ENCODE measurements around the gene MAPRE3. TPM values are rescaled to one million over a fixed set of nuclear protein-coding genes. Genes with fewer than 3 reads are reported as not detected.

MAPRE3 gene
- total RNA-seq, 2 donors from 2014 or later = 12.0 to 28.9 TPM

DNA sequence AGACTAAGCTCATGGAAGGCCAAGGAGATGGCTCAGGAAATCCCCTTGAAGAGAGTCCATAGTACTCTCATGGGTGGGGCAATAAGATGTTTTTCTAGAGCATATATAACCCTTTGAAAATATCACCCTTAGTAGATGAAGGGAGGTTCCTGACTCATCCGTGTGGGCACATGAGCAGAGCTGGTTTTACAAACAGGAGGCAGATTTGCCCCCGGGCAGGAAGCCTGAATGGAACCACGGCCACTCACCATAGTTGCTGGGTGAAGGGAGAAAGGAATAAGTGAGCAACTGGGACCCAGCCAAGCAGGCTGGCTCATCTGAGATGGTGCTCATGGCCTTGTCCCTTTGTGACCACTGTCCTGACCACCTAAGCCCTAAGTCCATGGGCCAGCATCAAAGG lies 29.0 kb upstream of the MAPRE3 start:
- 56% methylated on average over 3 of the region's 3 CpGs for WGBS
- Histone ChIP-seq H3K36me3 (no peaks in the 10 kb centered on the region), H3K4me1 (replicated peaks) (no peaks in the 10 kb centered on the region), H3K9me3 (no peaks in the 10 kb centered on the region), H3K27me3 (replicated peaks; ENCODE audit: insufficient read depth) (no peaks in the 10 kb centered on the region), H3K27ac (no peak overlapping the region), H3K4me3 (no peak overlapping the region)
- intact Hi-C loops (cut with DNase I) = loop anchor here (5.0 kb wide), 1 partner anchor 94 kb away; the partner anchor contains the start of gene DPYSL5
- DNase-seq (ENCODE audit: low spot score) = no peak
- TF ChIP-seq POLR2AphosphoS5 (IDR thresholded peaks at IDR 0.05) (no peak), POLR2A (IDR thresholded peaks at IDR 0.05) (no peak)
- TF ChIP-seq, protein P1, sequence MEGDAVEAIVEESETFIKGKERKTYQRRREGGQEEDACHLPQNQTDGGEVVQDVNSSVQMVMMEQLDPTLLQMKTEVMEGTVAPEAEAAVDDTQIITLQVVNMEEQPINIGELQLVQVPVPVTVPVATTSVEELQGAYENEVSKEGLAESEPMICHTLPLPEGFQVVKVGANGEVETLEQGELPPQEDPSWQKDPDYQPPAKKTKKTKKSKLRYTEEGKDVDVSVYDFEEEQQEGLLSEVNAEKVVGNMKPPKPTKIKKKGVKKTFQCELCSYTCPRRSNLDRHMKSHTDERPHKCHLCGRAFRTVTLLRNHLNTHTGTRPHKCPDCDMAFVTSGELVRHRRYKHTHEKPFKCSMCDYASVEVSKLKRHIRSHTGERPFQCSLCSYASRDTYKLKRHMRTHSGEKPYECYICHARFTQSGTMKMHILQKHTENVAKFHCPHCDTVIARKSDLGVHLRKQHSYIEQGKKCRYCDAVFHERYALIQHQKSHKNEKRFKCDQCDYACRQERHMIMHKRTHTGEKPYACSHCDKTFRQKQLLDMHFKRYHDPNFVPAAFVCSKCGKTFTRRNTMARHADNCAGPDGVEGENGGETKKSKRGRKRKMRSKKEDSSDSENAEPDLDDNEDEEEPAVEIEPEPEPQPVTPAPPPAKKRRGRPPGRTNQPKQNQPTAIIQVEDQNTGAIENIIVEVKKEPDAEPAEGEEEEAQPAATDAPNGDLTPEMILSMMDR (IDR thresholded peaks at IDR 0.05) = no peak

DNA sequence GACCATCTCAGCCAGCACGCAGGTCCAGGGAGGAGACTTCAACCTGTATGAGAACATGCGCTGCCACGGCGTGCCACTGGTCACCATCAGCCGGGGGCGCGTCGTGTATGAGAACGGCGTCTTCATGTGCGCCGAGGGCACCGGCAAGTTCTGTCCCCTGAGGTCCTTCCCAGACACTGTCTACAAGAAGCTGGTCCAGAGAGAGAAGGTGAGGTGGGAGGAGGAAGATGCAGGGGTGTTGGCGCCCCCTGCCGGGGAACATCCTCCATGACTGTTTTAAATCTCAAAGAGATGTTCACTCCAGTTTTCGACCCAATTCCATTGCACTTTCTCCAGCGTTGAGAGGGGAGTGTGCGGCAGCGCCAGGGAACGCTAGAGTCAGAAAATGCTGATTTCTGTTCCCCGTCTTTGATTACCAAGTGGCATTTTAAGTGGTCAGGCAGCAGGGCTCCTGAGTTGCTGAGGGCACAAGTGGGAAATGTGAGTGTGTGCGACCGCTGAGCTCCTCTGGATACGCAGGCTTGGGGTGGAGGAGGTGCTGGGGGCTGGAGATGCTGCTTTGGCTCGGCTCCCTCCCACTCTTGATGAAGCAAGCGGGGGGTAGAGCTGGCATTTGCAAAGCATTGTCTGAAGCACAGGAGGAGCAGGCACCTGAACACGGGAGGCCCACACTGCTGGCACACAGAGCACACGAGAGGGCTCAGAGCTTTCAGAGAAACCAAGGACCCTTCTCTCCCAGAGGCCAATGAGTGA lies 27.7 kb upstream of the MAPRE3 start:
- Histone ChIP-seq H3K9me3 (no peaks in the 10 kb centered on the region), H3K27me3 (replicated peaks; ENCODE audit: insufficient read depth) (no peaks in the 10 kb centered on the region), H3K27ac (no peak overlapping the region), H3K36me3 (no peaks in the 10 kb centered on the region), H3K4me1 (replicated peaks) (no peaks in the 10 kb centered on the region), H3K4me3 (no peak overlapping the region)
- 33% methylated on average over 28 of the region's 28 CpGs for WGBS
- intact Hi-C loops (cut with DNase I) = loop anchor here (5.0 kb wide), 1 partner anchor 95 kb away; the partner anchor contains the start of gene DPYSL5
- DNase-seq (ENCODE audit: low spot score) = peak; percentile 42
- TF ChIP-seq POLR2AphosphoS5 (IDR thresholded peaks at IDR 0.05) = no peak
- TF ChIP-seq, protein P1 (IDR thresholded peaks at IDR 0.05) = peak; percentile 70 to 87 (median 78)
- TF ChIP-seq POLR2A (IDR thresholded peaks at IDR 0.05) = no peak

DNA sequence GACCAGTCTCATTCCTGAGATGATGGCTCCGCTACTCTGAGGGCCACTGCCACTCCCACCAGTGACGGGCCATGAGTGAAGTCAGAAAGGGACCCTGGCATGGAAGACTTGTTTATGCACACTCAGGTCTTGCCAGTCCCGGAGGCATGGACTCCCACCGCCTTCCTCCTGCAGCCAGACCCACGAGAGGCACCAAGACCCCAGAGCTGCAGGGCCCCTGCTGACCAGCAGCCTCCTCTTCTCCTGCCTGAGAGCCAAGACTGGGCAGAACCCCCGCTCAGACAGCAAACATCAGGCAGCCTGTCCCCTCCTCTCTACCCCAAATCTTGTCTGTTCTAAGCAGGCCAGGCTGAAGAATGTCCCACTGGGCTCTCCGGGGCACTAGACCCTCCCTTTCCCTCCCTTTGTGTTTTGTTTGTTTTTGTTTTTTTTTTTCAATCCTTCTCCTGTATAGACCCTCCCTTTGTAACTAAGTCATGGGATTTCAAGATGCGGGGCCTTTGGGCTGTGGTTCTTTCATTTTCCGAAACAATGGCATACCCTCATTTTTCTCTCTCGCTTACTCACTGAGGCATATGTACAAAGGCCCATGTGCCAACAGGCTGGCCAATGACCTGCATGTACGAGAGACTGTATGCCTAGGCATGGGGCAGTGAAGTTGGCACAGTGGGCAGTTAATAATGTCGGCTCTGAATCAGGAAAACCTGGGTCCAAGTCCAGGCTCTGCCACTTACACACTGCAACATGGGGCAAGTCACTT lies 24.3 kb upstream of the MAPRE3 start:
- Histone ChIP-seq H3K4me1 (replicated peaks) (no peaks in the 10 kb centered on the region), H3K36me3 (no peaks in the 10 kb centered on the region), H3K27ac (no peak overlapping the region), H3K27me3 (replicated peaks; ENCODE audit: insufficient read depth) (no peaks in the 10 kb centered on the region), H3K4me3 (no peak overlapping the region), H3K9me3 (no peaks in the 10 kb centered on the region)
- 78% methylated on average over 12 of the region's 12 CpGs for WGBS
- no peak for TF ChIP-seq POLR2A (IDR thresholded peaks at IDR 0.05)
- TF ChIP-seq, protein P1 (IDR thresholded peaks at IDR 0.05) = no peak
- intact Hi-C loops (cut with DNase I) = no loop called here
- no peak for DNase-seq (ENCODE audit: low spot score)

DNA sequence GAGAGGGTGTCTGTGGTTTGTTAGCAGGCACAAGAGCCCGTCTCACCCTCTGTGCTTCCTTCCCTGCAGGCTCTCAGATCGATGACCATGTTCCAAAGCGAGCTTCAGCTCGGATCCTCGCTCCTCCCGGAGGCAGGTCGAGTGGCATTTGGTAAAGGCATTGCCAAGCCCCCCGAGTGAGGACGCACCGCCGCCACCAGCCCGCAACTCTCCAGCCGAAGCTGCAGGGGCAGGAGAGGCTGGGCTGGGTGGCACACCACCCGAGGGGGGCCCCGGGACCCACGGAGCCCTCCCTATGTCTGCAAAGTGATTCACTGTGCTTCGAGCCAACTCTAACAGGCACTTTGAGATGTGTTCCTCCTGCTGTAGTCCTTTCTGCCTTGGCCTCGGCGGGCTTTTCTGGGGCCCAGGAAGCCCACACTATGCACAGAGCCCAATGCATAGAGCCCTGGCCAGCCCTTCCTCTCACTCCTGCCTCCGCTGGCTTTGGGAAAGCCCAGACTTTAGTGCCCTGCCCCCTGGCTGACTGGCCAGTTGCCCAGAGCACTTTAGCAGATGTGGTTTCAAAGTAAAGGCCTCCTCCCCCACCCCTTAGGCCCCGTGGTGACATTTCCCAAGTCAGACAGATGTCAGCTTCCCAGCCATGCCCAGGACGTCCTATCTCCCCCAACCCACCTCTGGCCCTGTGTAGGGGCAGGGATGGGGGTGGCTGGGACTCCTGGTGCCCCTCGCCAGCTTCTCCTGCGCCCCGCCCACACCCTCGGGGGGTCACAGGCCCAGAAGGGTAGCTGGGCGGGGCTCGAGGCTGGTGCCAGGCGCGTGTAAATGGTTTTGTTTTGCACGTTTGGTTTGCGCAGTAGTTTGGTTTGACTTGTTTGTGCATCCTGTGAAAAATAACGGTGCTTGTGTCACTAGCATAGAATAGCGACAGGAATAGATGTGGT lies 23.3 kb upstream of the MAPRE3 start:
- WGBS = 57% methylated on average over 26 of the region's 34 CpGs

More for the DNA sequence above, 23.3 kb upstream of the MAPRE3 start:
- Histone ChIP-seq H3K4me1 (replicated peaks) (no peaks in the 10 kb centered on the region), H3K36me3 (no peaks in the 10 kb centered on the region), H3K4me3 (no peak overlapping the region), H3K27me3 (replicated peaks; ENCODE audit: insufficient read depth) (no peaks in the 10 kb centered on the region), H3K9me3 (no peaks in the 10 kb centered on the region), H3K27ac (no peak overlapping the region)
- no peak for TF ChIP-seq POLR2A (IDR thresholded peaks at IDR 0.05)
- TF ChIP-seq POLR2AphosphoS5 (IDR thresholded peaks at IDR 0.05) = no peak
- TF ChIP-seq, protein P1 (IDR thresholded peaks at IDR 0.05) = no peak
- DNase-seq (ENCODE audit: low spot score) = no peak
- intact Hi-C loops (cut with DNase I) = no loop called here
